NCI-H446 (cell line): ENCODE results near the gene RMI2.
A peak's percentile ranks its signal among the peaks of the same experiment; 100 is the strongest.

Source experiments
- DNase-seq, 2 experiments: peaks; one replicate each; lab custom pipeline; 2025; lab: John Stamatoyannopoulos, UW

Gene RMI2

GRCh38 chr16:11310634-11310977, 34.7 kb upstream of the RMI2 start:
- DNase-seq: no peak

- DNase-seq: no peak
Observed at GRCh38 chr16:11310997-11311561, 34.2 kb upstream of the RMI2 start.

GRCh38 chr16:11312718-11313492, 32.4 kb upstream of the RMI2 start:
- no peak for DNase-seq

- no peak for DNase-seq
Observed at GRCh38 chr16:11313493-11314308, 31.6 kb upstream of the RMI2 start.

- no peak for DNase-seq
Observed at GRCh38 chr16:11314309-11314894, 30.9 kb upstream of the RMI2 start.

GRCh38 chr16:11315510-11315909, 29.7 kb upstream of the RMI2 start:
- no peak for DNase-seq

- DNase-seq: no peak
Observed at GRCh38 chr16:11316331-11317015, 28.8 kb upstream of the RMI2 start.

GRCh38 chr16:11318817-11319216, 26.4 kb upstream of the RMI2 start:
- DNase-seq: no peak

GRCh38 chr16:11319529-11320146, 25.6 kb upstream of the RMI2 start:
- peak in 1 of 2 experiments; percentile 43 for DNase-seq

GRCh38 chr16:11320170-11320569, 25.1 kb upstream of the RMI2 start:
- DNase-seq: no peak

GRCh38 chr16:11321662-11322061, 23.6 kb upstream of the RMI2 start:
- no peak for DNase-seq

GRCh38 chr16:11322823-11323222, 22.4 kb upstream of the RMI2 start:
- DNase-seq: no peak

GRCh38 chr16:11323551-11324336, 21.5 kb upstream of the RMI2 start:
- DNase-seq: no peak

GRCh38 chr16:11325404-11326083, 19.7 kb upstream of the RMI2 start:
- DNase-seq: no peak

- DNase-seq: no peak
Observed at GRCh38 chr16:11326084-11326736, 19.0 kb upstream of the RMI2 start.

GRCh38 chr16:11326737-11327276, 18.5 kb upstream of the RMI2 start:
- no peak for DNase-seq

- DNase-seq: no peak
Observed at GRCh38 chr16:11327277-11328171, 17.7 kb upstream of the RMI2 start.
